SK-N-SH treated with all-trans-retinoic acid at 6 μM for 48 hours (cell line): ENCODE measurements around the gene HSD3B1.

Experiments
- ESRRG ChIP-seq: fragments of 250-450 bp; sonication (Bioruptor Pico); IDR thresholded peaks from 2 replicates; pipeline ENCODE4 v1.6.1; 2021; ENCODE audit warnings: mild to moderate bottlenecking
- RARB ChIP-seq: fragments of 250-450 bp; sonication (Bioruptor Pico); IDR thresholded peaks from 2 replicates; pipeline ENCODE4 v1.8.0; 2021; ENCODE audit warnings: mild to moderate bottlenecking, moderate library complexity
- ZFP30 ChIP-seq: fragments of 450-650 bp; formaldehyde crosslinking; IDR thresholded peaks from 2 replicates; pipeline ENCODE4 v1.5.0; 2022; ENCODE audit warnings: mild to moderate bottlenecking, moderate library complexity
- ZNF70 ChIP-seq: fragments of 450-650 bp; formaldehyde crosslinking; IDR thresholded peaks from 2 replicates; pipeline ENCODE4 v1.5.0; 2020; ENCODE audit warnings: mild to moderate bottlenecking, moderate library complexity
- TF ChIP-seq, protein P1 (sequence below): fragments of 250-450 bp; sonication (Bioruptor Pico); IDR thresholded peaks from 2 replicates; pipeline ENCODE4 v1.5.1; 2021; ENCODE audit warnings: mild to moderate bottlenecking, moderate library complexity
- TF ChIP-seq, protein P2 (sequence below): fragments of 250-450 bp; sonication (Bioruptor Pico); IDR thresholded peaks from 2 replicates; pipeline ENCODE4 v1.5.1; 2020; ENCODE audit warnings: low read depth, mild to moderate bottlenecking, moderate library complexity

DNA sequence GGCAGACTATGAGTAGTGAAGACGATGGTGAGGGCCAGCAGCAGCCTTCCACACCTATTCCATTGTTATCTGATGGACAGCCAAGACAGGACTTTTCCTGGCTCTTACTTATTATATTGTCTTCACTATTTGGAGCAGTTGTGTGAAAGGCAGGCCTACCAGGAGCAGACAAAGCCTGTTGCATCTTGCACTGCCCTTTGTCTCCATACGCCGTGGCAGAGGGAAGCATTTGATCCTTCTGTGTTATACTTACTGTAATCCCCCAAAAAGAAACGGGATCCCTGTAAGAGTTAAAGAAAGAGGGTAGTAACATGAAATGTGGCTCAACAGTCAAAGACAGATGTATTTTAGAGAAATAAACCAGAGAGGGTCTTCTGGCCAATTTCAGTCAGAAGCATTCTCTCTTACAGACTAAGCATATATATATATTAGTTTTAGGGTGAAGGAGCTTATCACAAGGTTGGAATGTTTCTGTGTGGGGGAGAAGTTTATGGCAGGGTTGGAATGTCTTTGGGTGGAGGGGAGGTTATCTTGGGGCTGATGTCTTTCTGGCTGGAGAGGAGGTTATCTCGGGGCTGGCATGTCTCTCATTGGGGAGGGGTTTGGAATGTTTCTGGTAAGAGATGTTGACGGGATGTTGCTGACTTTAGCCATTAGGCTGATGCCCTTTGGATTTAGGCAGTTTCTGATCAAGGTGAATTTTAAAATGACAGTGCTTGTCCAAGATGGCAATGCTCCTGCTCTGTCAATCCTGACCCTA is 23.4 kb upstream of the HSD3B1 start:
- TF ChIP-seq, protein P1, sequence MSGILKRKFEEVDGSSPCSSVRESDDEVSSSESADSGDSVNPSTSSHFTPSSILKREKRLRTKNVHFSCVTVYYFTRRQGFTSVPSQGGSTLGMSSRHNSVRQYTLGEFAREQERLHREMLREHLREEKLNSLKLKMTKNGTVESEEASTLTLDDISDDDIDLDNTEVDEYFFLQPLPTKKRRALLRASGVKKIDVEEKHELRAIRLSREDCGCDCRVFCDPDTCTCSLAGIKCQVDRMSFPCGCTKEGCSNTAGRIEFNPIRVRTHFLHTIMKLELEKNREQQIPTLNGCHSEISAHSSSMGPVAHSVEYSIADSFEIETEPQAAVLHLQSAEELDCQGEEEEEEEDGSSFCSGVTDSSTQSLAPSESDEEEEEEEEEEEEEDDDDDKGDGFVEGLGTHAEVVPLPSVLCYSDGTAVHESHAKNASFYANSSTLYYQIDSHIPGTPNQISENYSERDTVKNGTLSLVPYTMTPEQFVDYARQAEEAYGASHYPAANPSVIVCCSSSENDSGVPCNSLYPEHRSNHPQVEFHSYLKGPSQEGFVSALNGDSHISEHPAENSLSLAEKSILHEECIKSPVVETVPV (CRISPR knock-in tag), result no peak
- TF ChIP-seq ESRRG (no peak), RARB (CRISPR knock-in tag) (no peak), ZFP30 (CRISPR knock-in tag) (no peak), ZNF70 (no peak)
- TF ChIP-seq, protein P2, sequence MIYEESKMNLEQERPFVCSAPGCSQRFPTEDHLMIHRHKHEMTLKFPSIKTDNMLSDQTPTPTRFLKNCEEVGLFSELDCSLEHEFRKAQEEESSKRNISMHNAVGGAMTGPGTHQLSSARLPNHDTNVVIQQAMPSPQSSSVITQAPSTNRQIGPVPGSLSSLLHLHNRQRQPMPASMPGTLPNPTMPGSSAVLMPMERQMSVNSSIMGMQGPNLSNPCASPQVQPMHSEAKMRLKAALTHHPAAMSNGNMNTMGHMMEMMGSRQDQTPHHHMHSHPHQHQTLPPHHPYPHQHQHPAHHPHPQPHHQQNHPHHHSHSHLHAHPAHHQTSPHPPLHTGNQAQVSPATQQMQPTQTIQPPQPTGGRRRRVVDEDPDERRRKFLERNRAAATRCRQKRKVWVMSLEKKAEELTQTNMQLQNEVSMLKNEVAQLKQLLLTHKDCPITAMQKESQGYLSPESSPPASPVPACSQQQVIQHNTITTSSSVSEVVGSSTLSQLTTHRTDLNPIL (CRISPR knock-in tag), result no peak
